Lower leg skin (tissue), 3 donors: ENCODE data around the gene KIAA1671.

Experiments
- CTCF ChIP-seq, 3 donors: fragments of 450-650 bp; IDR thresholded peaks; one replicate each; pipeline ENCODE4 v1.5.1; 2016; ENCODE audit warnings: antibody characterized with exemption in 3 of 3, mild to moderate bottlenecking in 3 of 3, moderate library complexity in 2 of 3
- POLR2A ChIP-seq, 2 donors: fragments of 450-650 bp; IDR thresholded peaks; one replicate each; pipeline ENCODE4 v1.6.1; 2016 to 2017; ENCODE audit warnings: antibody characterized with exemption in 2 of 2, mild to moderate bottlenecking in 1 of 2, moderate library complexity in 1 of 2

DNA sequence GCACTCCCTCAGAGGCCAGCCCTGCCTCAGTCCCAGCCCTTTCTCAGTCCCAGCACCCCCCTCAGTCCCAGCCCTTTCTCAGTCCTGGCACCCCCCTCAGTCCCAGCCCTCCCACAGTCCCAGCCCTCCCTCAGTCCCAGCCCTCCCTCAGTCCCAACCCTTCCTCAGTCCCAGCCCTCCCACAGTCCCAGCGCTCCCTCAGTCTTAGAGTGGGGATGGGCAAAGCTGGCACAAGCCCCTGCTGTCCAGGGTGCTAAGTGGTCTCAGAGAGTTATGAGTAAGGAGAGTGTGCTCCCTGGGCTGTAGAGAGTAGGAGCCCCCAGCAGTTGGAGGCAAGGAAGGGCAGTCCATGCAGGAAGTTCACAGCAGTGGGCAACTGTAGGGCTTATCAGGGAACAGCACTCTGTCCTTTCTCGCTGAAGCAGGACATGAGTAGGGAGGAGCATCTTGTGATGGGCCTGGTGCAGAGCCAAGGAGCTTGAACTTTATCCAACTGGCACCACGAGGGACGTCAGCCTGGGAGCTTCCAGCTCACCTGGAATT lies 195.7 kb downstream of the KIAA1671 start:
- TF ChIP-seq CTCF (IDR thresholded peaks at IDR 0.05) (no peak), POLR2A (IDR thresholded peaks at IDR 0.05) (no peak)
